Esophagus squamous epithelium (tissue), 5 donors: ENCODE measurements around the gene CDC42BPB. TPM values are rescaled to one million over a fixed set of nuclear protein-coding genes. Genes with fewer than 3 reads are reported as not detected.

ENCODE experiments used
- DNase-seq: peaks from one replicate; lab custom pipeline; 2025; lab: John Stamatoyannopoulos, UW
- H3K27ac ChIP-seq, 4 donors: fragments of 200-600 bp; sonication (generic); one replicate each; pipeline ENCODE4 v1.5.1; 2016 to 2019; ENCODE audit warnings: mild to moderate bottlenecking in 1 of 4
- H3K27me3 ChIP-seq, 4 donors: fragments of 200-600 bp; sonication (generic); 1 replicate in 3 of 4; 2 replicates in 1 of 4; pipeline versions ENCODE4 v1.5.1 to v1.6.0; 2017 to 2021; ENCODE audit warnings: antibody characterized with exemption in 1 of 4
- H3K36me3 ChIP-seq, 3 donors: fragments of 200-600 bp; sonication (generic); one replicate each; pipeline ENCODE4 v1.5.1; 2016 to 2019
- H3K4me1 ChIP-seq, 3 donors: fragments of 200-600 bp; sonication (generic); one replicate each; pipeline ENCODE4 v1.5.1; 2017 to 2019
- H3K4me3 ChIP-seq, 4 donors: fragments of 200-600 bp; sonication (generic); 1 replicate in 3 of 4; 2 replicates in 1 of 4; pipeline ENCODE4 v1.5.1; 2016 to 2019; ENCODE audit warnings: mild to moderate bottlenecking in 2 of 4, moderate library complexity in 1 of 4
- H3K9me3 ChIP-seq, 3 donors: fragments of 200-600 bp; sonication (generic); one replicate each; pipeline ENCODE4 v1.5.1; 2016 to 2019
- POLR2A ChIP-seq, 4 donors: fragments of 450-650 bp; IDR thresholded peaks; one replicate each; pipeline ENCODE4 v1.6.1; 2017; ENCODE audit warnings: antibody characterized with exemption in 4 of 4, mild to moderate bottlenecking in 4 of 4, moderate library complexity in 3 of 4
- WGBS, 2 donors: methylation state at CpG; one replicate each; pipeline ENCODE4 v1.1.5; 2018; 5-methylcytosine and 5-hydroxymethylcytosine counted together
- intact Hi-C: fragments of 100-400 bp; cut with DNase I; formaldehyde crosslinking; loops from one replicate; pipeline ENCODE4 v1.15.0; 2022
- total RNA-seq, 4 donors: library from RNA; depleted of rRNA; stranded (reverse); fragments of >200 nt; gene quantifications; one replicate each; pipeline ENCODE4 v1.1.0, GENCODE V29; 2016
- TF ChIP-seq, protein P1 (sequence below), 6 experiments: fragments of 450-650 bp in 4 of 6; fragments of 200-600 bp in 2 of 6; sonication (generic) in 2 of 6; IDR thresholded peaks; one replicate each; pipeline ENCODE4 v1.5.1; 2016 to 2019; ENCODE audit warnings: antibody characterized with exemption in 6 of 6, mild to moderate bottlenecking in 4 of 6, moderate library complexity in 4 of 6
- donor health status: DM: yes; HTN: yes; CAD: no.

CDC42BPB gene
- total RNA-seq, 4 donors from 2014 or later: 43.7 to 98.2 (median 81.2) TPM

DNA sequence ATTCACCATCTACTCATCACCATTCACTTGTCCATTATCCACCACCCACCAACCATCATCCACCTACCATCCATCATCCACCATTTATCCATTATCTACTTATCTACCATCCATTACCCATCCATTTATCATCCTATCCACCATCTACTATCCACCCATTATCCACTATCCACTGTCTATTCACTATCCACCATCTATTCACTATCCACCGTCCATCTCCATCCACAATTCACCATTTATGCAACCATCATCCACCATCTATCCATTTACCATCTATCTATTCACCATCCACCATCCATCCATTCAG lies 136.4 kb downstream of the CDC42BPB start:
- TF ChIP-seq POLR2A (IDR thresholded peaks at IDR 0.05): no peak
- TF ChIP-seq, protein P1, sequence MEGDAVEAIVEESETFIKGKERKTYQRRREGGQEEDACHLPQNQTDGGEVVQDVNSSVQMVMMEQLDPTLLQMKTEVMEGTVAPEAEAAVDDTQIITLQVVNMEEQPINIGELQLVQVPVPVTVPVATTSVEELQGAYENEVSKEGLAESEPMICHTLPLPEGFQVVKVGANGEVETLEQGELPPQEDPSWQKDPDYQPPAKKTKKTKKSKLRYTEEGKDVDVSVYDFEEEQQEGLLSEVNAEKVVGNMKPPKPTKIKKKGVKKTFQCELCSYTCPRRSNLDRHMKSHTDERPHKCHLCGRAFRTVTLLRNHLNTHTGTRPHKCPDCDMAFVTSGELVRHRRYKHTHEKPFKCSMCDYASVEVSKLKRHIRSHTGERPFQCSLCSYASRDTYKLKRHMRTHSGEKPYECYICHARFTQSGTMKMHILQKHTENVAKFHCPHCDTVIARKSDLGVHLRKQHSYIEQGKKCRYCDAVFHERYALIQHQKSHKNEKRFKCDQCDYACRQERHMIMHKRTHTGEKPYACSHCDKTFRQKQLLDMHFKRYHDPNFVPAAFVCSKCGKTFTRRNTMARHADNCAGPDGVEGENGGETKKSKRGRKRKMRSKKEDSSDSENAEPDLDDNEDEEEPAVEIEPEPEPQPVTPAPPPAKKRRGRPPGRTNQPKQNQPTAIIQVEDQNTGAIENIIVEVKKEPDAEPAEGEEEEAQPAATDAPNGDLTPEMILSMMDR (IDR thresholded peaks at IDR 0.05): no peak
- intact Hi-C loops: loop anchor here (10.0 kb wide), 1 partner anchor 226 kb away; no protein-coding TSS in a partner anchor

GRCh38 chr14:102920273-102920997 lies 136.9 kb downstream of the CDC42BPB start:
- no peak overlapping the region for H3K27ac ChIP-seq
- WGBS, 2 donors: 91 to 96% methylated on average over 5 of the region's 5 CpGs
- peaks cover 0 to 43% (median 8%) of the 10 kb centered on the region in 4 donors for H3K27me3 ChIP-seq
- intact Hi-C loops: loop anchor here (10.0 kb wide), 1 partner anchor 226 kb away; no protein-coding TSS in a partner anchor
- H3K36me3 ChIP-seq: no peaks in the 10 kb centered on the region
- H3K4me1 ChIP-seq: peaks cover 11 to 17% (median 14%) of the 10 kb centered on the region in 3 donors
- TF ChIP-seq, protein P1 (IDR thresholded peaks at IDR 0.05): no peak
- no peak for TF ChIP-seq POLR2A (IDR thresholded peaks at IDR 0.05)
- DNase-seq: no peak
- H3K4me3 ChIP-seq: no peak overlapping the region
- no peaks in the 10 kb centered on the region for H3K9me3 ChIP-seq

More for the DNA sequence above, 136.4 kb downstream of the CDC42BPB start:
- H3K27ac ChIP-seq: no peak overlapping the region
- H3K36me3 ChIP-seq: no peaks in the 10 kb centered on the region
- 100% methylated on average over 1 of the region's 1 CpG for WGBS, 2 donors
- DNase-seq: no peak
- no peaks in the 10 kb centered on the region for H3K9me3 ChIP-seq
- H3K4me1 ChIP-seq: peaks cover 11 to 17% (median 14%) of the 10 kb centered on the region in 3 donors
- no peak overlapping the region for H3K4me3 ChIP-seq
- H3K27me3 ChIP-seq: peaks cover 0 to 48% (median 8%) of the 10 kb centered on the region in 4 donors

DNA sequence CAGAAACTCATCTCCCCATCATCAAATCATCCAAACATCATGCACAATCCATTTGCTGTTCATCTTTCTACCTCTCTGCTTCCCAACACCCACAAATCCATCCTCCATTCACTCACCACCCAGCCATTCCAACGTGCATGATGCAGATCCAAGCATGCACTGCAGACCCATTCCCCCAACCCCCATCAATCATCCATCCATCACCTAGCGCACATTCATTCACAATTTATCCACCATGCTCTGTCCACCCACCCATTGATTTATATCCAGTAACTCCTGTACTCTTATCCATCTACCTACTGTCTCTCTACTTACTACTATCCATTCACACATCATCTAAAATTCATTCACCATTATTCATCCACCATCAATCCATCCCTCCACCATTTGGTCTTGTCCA lies 138.9 kb downstream of the CDC42BPB start:
- Histone ChIP-seq H3K4me1 (peaks cover 8 to 12% (median 10%) of the 10 kb centered on the region in 3 donors), H3K9me3 (no peaks in the 10 kb centered on the region), H3K27ac (no peak overlapping the region), H3K4me3 (no peak overlapping the region), H3K27me3 (peaks cover 0 to 23% (median 2%) of the 10 kb centered on the region in 4 donors), H3K36me3 (no peaks in the 10 kb centered on the region)
- 53 to 54% methylated on average over 2 of the region's 2 CpGs for WGBS, 2 donors
- no peak for DNase-seq
- intact Hi-C loops: no loop called here
- no peak for TF ChIP-seq POLR2A (IDR thresholded peaks at IDR 0.05)
- TF ChIP-seq, protein P1 (IDR thresholded peaks at IDR 0.05): no peak

DNA sequence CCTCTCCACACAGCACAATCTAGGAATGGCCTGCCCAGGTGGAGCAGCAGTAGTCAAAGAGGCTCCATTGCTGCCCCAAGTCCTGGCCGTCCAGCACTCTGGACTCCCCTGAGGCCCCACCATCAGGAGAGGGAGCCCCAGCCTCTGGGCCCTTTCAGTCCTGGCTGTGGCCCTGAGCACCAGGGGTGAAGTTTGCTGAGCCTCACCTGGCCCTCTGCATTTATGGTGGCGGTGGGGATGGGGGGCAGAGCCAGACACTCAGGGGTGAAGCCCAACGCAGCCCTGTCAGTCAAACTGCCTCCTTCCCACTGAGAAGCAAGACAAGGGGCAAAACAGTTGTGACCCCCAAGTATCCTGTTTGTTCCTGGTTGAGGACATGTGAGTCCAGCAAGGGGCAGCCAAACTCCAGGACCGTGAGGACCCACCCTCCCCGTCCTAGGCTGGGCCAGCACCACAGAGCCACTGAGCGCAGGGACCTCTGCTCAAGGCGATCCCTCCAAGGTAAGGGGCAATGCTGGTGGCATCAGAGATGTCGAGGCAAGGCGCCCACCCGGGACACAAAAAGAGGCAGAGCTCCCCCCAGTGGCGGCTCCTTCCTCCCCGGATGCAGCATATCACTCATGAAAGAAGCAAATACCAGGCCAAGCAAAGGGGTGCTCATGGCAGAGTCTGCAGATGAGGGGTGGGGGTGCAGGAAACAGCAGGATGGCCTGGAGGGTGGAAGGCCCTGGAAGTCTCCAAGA lies 139.7 kb downstream of the CDC42BPB start:
- Histone ChIP-seq H3K9me3 (no peaks in the 10 kb centered on the region), H3K4me1 (peaks cover under 1 to 4% (median 2%) of the 10 kb centered on the region in 3 donors), H3K27me3 (peaks cover 0 to 15% (median 0%) of the 10 kb centered on the region in 4 donors), H3K27ac (no peak overlapping the region), H3K36me3 (peaks cover 0 to under 1% (median 0%) of the 10 kb centered on the region in 3 donors), H3K4me3 (no peak overlapping the region)
- no peak for TF ChIP-seq POLR2A (IDR thresholded peaks at IDR 0.05)
- TF ChIP-seq, protein P1 (IDR thresholded peaks at IDR 0.05): peak; percentile 33 to 57 (median 56)
- intact Hi-C loops: no loop called here
- WGBS, 2 donors: 83 to 100% methylated on average over 1 of the region's 12 CpGs
- DNase-seq: no peak

- TF ChIP-seq, protein P1 (IDR thresholded peaks at IDR 0.05): no peak
- no peak for TF ChIP-seq POLR2A (IDR thresholded peaks at IDR 0.05)
- peaks cover 0 to 7% (median 0%) of the 10 kb centered on the region in 3 donors for H3K36me3 ChIP-seq
- intact Hi-C loops: no loop called here
- H3K4me3 ChIP-seq: no peak overlapping the region
- no peak overlapping the region for H3K27ac ChIP-seq
- DNase-seq: no peak
- no peaks in the 10 kb centered on the region for H3K4me1 ChIP-seq
- 33 to 100% methylated on average over 1 of the region's 6 CpGs for WGBS, 2 donors
- H3K27me3 ChIP-seq: peaks cover 0 to 9% (median 0%) of the 10 kb centered on the region in 4 donors
- no peaks in the 10 kb centered on the region for H3K9me3 ChIP-seq
Measured at GRCh38 chr14:102917056-102917385, 140.3 kb downstream of the CDC42BPB start.
